Measurements from ENCODE around the gene STRN.
"Not testable (repeated sequence)": the region's sequence is repeated elsewhere in the genome, so short reads cannot be mapped to it uniquely, and the experiment has no call there.

Gene STRN

GRCh38 chr2:36963734-36964133, 2.6 kb downstream of the STRN start:
- DNase-seq = no peak

GRCh38 chr2:36963106-36963505, 3.2 kb downstream of the STRN start:
- no peak for DNase-seq

GRCh38 chr2:36960773-36961172, 5.6 kb downstream of the STRN start:
- no peak for DNase-seq

- DNase-seq = no peak
Observed at GRCh38 chr2:36960005-36960675, 6.2 kb downstream of the STRN start.

GRCh38 chr2:36954977-36955607, 11.2 kb downstream of the STRN start:
- DNase-seq = no peak

- no peak for DNase-seq
Observed at GRCh38 chr2:36952748-36953197, 13.6 kb downstream of the STRN start.

- DNase-seq = no peak
Observed at GRCh38 chr2:36951574-36951973, 14.8 kb downstream of the STRN start.

- no peak for DNase-seq
Observed at GRCh38 chr2:36951027-36951518, 15.3 kb downstream of the STRN start.

GRCh38 chr2:36949845-36950244, 16.5 kb downstream of the STRN start:
- DNase-seq = no peak

- DNase-seq = not testable (repeated sequence)
Observed at GRCh38 chr2:36945240-36945639, 21.1 kb downstream of the STRN start.

- no peak for DNase-seq
Observed at GRCh38 chr2:36941867-36942266, 24.5 kb downstream of the STRN start.

GRCh38 chr2:36936526-36936925, 29.8 kb downstream of the STRN start:
- DNase-seq = not testable (repeated sequence)

- DNase-seq = not testable (repeated sequence)
Observed at GRCh38 chr2:36931688-36932087, 34.6 kb downstream of the STRN start.

- not testable (repeated sequence) for DNase-seq
Observed at GRCh38 chr2:36930787-36931410, 35.4 kb downstream of the STRN start.

- not testable (repeated sequence) for DNase-seq
Observed at GRCh38 chr2:36926175-36927132, 39.9 kb downstream of the STRN start.

GRCh38 chr2:36922629-36923028, 43.7 kb downstream of the STRN start:
- DNase-seq = not testable (repeated sequence)

- DNase-seq = no peak
Observed at GRCh38 chr2:36921984-36922383, 44.4 kb downstream of the STRN start.

- no peak for DNase-seq
Observed at GRCh38 chr2:36919041-36919837, 47.1 kb downstream of the STRN start.

- no peak for DNase-seq
Observed at GRCh38 chr2:36918307-36918706, 48.0 kb downstream of the STRN start.

GRCh38 chr2:36915627-36916026, 50.7 kb downstream of the STRN start:
- no peak for DNase-seq

GRCh38 chr2:36912695-36913094, 53.6 kb downstream of the STRN start:
- DNase-seq = no peak

GRCh38 chr2:36911012-36911411, 55.3 kb downstream of the STRN start:
- no peak for DNase-seq

All from stimulated activated CD4-positive, alpha-beta T cell treated with anti-CD3 and anti-CD28 coated beads, Interleukin-4, amount 100 ng/mL, for 4 hours (primary cell).